ENCODE results near the gene HKDC1.
A peak's percentile ranks its signal among the peaks of the same experiment; 100 is the strongest.
"Not testable (repeated sequence)": the region's sequence is repeated elsewhere in the genome, so short reads cannot be mapped to it uniquely, and the experiment has no call there.

HKDC1 gene

GRCh38 chr10:69242852-69243212 lies 22.7 kb downstream of the HKDC1 start:
- peak; percentile 23 for DNase-seq

- no peak for DNase-seq
Measured at GRCh38 chr10:69243817-69244216, 23.7 kb downstream of the HKDC1 start.

GRCh38 chr10:69246036-69246435 lies 25.9 kb downstream of the HKDC1 start:
- no peak for DNase-seq

GRCh38 chr10:69246581-69247312 lies 26.6 kb downstream of the HKDC1 start:
- no peak for DNase-seq

- no peak for DNase-seq
Measured at GRCh38 chr10:69247313-69247710, 27.2 kb downstream of the HKDC1 start.

GRCh38 chr10:69248117-69248730 lies 28.1 kb downstream of the HKDC1 start:
- DNase-seq = no peak

GRCh38 chr10:69250041-69250440 lies 29.9 kb downstream of the HKDC1 start:
- no peak for DNase-seq

- not testable (repeated sequence) for DNase-seq
Measured at GRCh38 chr10:69251417-69251816, 31.3 kb downstream of the HKDC1 start.

- no peak for DNase-seq
Measured at GRCh38 chr10:69253171-69253570, 33.0 kb downstream of the HKDC1 start.

GRCh38 chr10:69254877-69255276 lies 34.7 kb downstream of the HKDC1 start:
- DNase-seq = no peak

- DNase-seq = no peak
Measured at GRCh38 chr10:69259547-69260243, 39.6 kb downstream of the HKDC1 start.

- no peak for DNase-seq
Measured at GRCh38 chr10:69261184-69261583, 41.1 kb downstream of the HKDC1 start.

- no peak for DNase-seq
Measured at GRCh38 chr10:69262292-69262751, 42.2 kb downstream of the HKDC1 start.

- DNase-seq = no peak
Measured at GRCh38 chr10:69265521-69265920, 45.4 kb downstream of the HKDC1 start.

- no peak for DNase-seq
Measured at GRCh38 chr10:69268761-69269416, 48.8 kb downstream of the HKDC1 start.

- DNase-seq = no peak
Measured at GRCh38 chr10:69269761-69270160, 49.6 kb downstream of the HKDC1 start.

- no peak for DNase-seq
Measured at GRCh38 chr10:69270990-69271389, 50.9 kb downstream of the HKDC1 start.

GRCh38 chr10:69272624-69273023 lies 52.5 kb downstream of the HKDC1 start:
- no peak for DNase-seq

- no peak for DNase-seq
Measured at GRCh38 chr10:69275444-69275843, 55.3 kb downstream of the HKDC1 start.

GRCh38 chr10:69276503-69276902 lies 56.4 kb downstream of the HKDC1 start:
- DNase-seq = no peak

GRCh38 chr10:69278446-69278963 lies 58.4 kb downstream of the HKDC1 start, which contains the start of gene HK1:
Gene HK1 (plus strand): TSS chr10:69278496.
- no peak for DNase-seq

GRCh38 chr10:69279110-69279509 lies 59.0 kb downstream of the HKDC1 start:
- DNase-seq = no peak

Measured in hematopoietic multipotent progenitor cell treated with erythropoietin and hydrocortisone succinate and interleukin-3 and kit ligand, for 6 days (in vitro differentiated cells).